H9 (cell line): ENCODE measurements around the gene GGT5. TPM values are rescaled to one million over a fixed set of nuclear protein-coding genes. Genes with fewer than 3 reads are reported as not detected.

Experiments
- DNase-seq: peaks from one replicate; pipeline ENCODE4 v3.0.0-alpha.2; 2017
- H2AFZ ChIP-seq: one replicate; pipeline ENCODE4 v1.6.1; 2013; ENCODE audit warnings: mild to moderate bottlenecking, low read length, control low read depth, moderate library complexity
- H2AK5ac ChIP-seq: 2 replicates; pipeline ENCODE4 v1.6.1; 2013; ENCODE audit warnings: low read length, control low read depth, mixed read lengths; ENCODE audit not compliant: insufficient read length
- H2BK120ac ChIP-seq: one replicate; pipeline ENCODE4 v1.6.1; 2013; ENCODE audit warnings: low read depth, mild to moderate bottlenecking, low read length, control low read depth, inconsistent platforms; ENCODE audit not compliant: poor library complexity, severe bottlenecking
- H2BK12ac ChIP-seq: 2 replicates; pipeline ENCODE4 v1.6.1; 2013; ENCODE audit warnings: low read length, control low read depth, mixed read lengths, low read depth; ENCODE audit not compliant: insufficient read length
- H2BK15ac ChIP-seq: 2 replicates; pipeline ENCODE4 v1.6.1; 2013; ENCODE audit warnings: low read depth, low read length, control low read depth
- H2BK20ac ChIP-seq: one replicate; pipeline ENCODE4 v1.6.1; 2013; ENCODE audit warnings: low read depth, mild to moderate bottlenecking, low read length, control low read depth, inconsistent platforms; ENCODE audit not compliant: poor library complexity, severe bottlenecking
- H2BK5ac ChIP-seq: 2 replicates; pipeline ENCODE4 v1.6.1; 2013; ENCODE audit warnings: low read length, control low read depth, mixed read lengths; ENCODE audit not compliant: insufficient read length
- H3K14ac ChIP-seq: 2 replicates; pipeline ENCODE4 v1.6.1; 2013; ENCODE audit warnings: low read length, control low read depth; ENCODE audit not compliant: insufficient read depth
- H3K18ac ChIP-seq: 2 replicates; pipeline ENCODE4 v1.6.1; 2013; ENCODE audit warnings: low read depth, mild to moderate bottlenecking, mixed read lengths, low read length, control low read depth; ENCODE audit not compliant: insufficient read length
- H3K23ac ChIP-seq: 2 replicates; pipeline ENCODE4 v1.6.1; 2013; ENCODE audit warnings: low read length, control low read depth, mixed read lengths, low read depth; ENCODE audit not compliant: insufficient read length
- H3K23me2 ChIP-seq: 2 replicates; pipeline ENCODE4 v1.6.1; 2013; ENCODE audit warnings: low read depth, mild to moderate bottlenecking, mixed read lengths, low read length, control low read depth; ENCODE audit not compliant: insufficient read length, poor library complexity, severe bottlenecking
- H3K27ac ChIP-seq: 2 replicates; pipeline ENCODE4 v1.5.1; 2013; ENCODE audit warnings: low read length, control low read depth, mixed read lengths, low read depth; ENCODE audit not compliant: insufficient read length
- H3K27me3 ChIP-seq: 2 replicates; pipeline ENCODE4 v1.6.1; 2013; ENCODE audit warnings: low read length, control low read depth, inconsistent platforms; ENCODE audit not compliant: insufficient read depth
- H3K4ac ChIP-seq: 2 replicates; pipeline ENCODE4 v1.6.1; 2013; ENCODE audit warnings: low read depth, mild to moderate bottlenecking, control low read depth, inconsistent platforms, low read length, moderate library complexity
- H3K4me1 ChIP-seq: 2 replicates; pipeline ENCODE4 v1.6.1; 2013; ENCODE audit warnings: low read length, control low read depth, inconsistent platforms; ENCODE audit not compliant: insufficient read depth
- H3K4me2 ChIP-seq: 2 replicates; pipeline ENCODE4 v1.6.1; 2013; ENCODE audit warnings: low read length, control low read depth, mixed read lengths; ENCODE audit not compliant: insufficient read length, insufficient read depth
- H3K56ac ChIP-seq: 2 replicates; pipeline ENCODE4 v1.6.1; 2013; ENCODE audit warnings: low read depth, mild to moderate bottlenecking, mixed read lengths, low read length, control low read depth; ENCODE audit not compliant: insufficient read length
- H3K79me1 ChIP-seq: 2 replicates; pipeline ENCODE4 v1.6.1; 2013; ENCODE audit warnings: low read depth, mild to moderate bottlenecking, moderate library complexity, low read length, control low read depth, inconsistent platforms; ENCODE audit not compliant: insufficient read depth, poor library complexity, severe bottlenecking
- H3K79me2 ChIP-seq: 2 replicates; pipeline ENCODE4 v1.6.1; 2013; ENCODE audit warnings: low read length, control low read depth, inconsistent platforms; ENCODE audit not compliant: insufficient read depth
- H3K9ac ChIP-seq: 2 replicates; pipeline ENCODE4 v1.6.1; 2013; ENCODE audit warnings: low read length, control low read depth, mixed read lengths; ENCODE audit not compliant: insufficient read length; ENCODE audit errors: extremely low read depth
- H3K9me3 ChIP-seq: one replicate; pipeline ENCODE4 v1.6.1; 2013; ENCODE audit warnings: low read depth, low read length, inconsistent platforms; ENCODE audit not compliant: control insufficient read depth
- H3T11ph ChIP-seq: one replicate; pipeline ENCODE4 v1.6.1; 2013; ENCODE audit warnings: mild to moderate bottlenecking, low read length, control low read depth, inconsistent platforms
- H4K20me1 ChIP-seq: one replicate; pipeline ENCODE4 v1.6.1; 2013; ENCODE audit not compliant: control insufficient read depth, insufficient read length, insufficient read depth
- H4K5ac ChIP-seq: 2 replicates; pipeline ENCODE4 v1.6.1; 2013; ENCODE audit warnings: low read depth, mild to moderate bottlenecking, mixed read lengths, low read length, control low read depth; ENCODE audit not compliant: insufficient read length
- H4K8ac ChIP-seq: replicated peaks from 2 replicates; pipeline ENCODE4 v1.6.1; 2013; ENCODE audit warnings: low read length, control low read depth, mixed read lengths, low read depth; ENCODE audit not compliant: insufficient read length
- H4K91ac ChIP-seq: 2 replicates; pipeline ENCODE4 v1.6.1; 2013; ENCODE audit warnings: low read depth, mild to moderate bottlenecking, moderate library complexity, mixed read lengths, low read length, control low read depth; ENCODE audit not compliant: insufficient read length
- H3K27ac Mint-ChIP-seq, 3 experiments: 2 replicates in 2 of 3; 3 replicates in 1 of 3; pipeline ENCODE4 v1.8.0; 2020 to 2021; ENCODE audit warnings: mixed read lengths in 3 of 3, mild to moderate bottlenecking in 1 of 3, moderate library complexity in 1 of 3
- H3K27me3 Mint-ChIP-seq: 2 replicates; pipeline ENCODE4 v1.8.0; 2021; ENCODE audit warnings: low read depth, mild to moderate bottlenecking, moderate library complexity, mixed read lengths
- H3K36me3 Mint-ChIP-seq, 3 experiments: 2 replicates in 2 of 3; 3 replicates in 1 of 3; pipeline ENCODE4 v1.8.0; 2020 to 2021; ENCODE audit warnings: low read depth in 3 of 3, mixed read lengths in 3 of 3; ENCODE audit not compliant: insufficient read depth in 1 of 3
- H3K4me1 Mint-ChIP-seq, 2 experiments: 2 replicates each; pipeline ENCODE4 v1.8.0; 2020; ENCODE audit warnings: mixed read lengths in 2 of 2
- H3K4me3 Mint-ChIP-seq, 2 experiments: 2 replicates in 1 of 2; 3 replicates in 1 of 2; pipeline ENCODE4 v1.8.0; 2020 to 2021; ENCODE audit warnings: mild to moderate bottlenecking in 2 of 2, mixed read lengths in 2 of 2, moderate library complexity in 1 of 2
- H3K9me3 Mint-ChIP-seq, 2 experiments: 2 replicates in 1 of 2; 3 replicates in 1 of 2; pipeline ENCODE4 v1.8.0; 2020; ENCODE audit warnings: mild to moderate bottlenecking in 2 of 2, mixed read lengths in 2 of 2, moderate library complexity in 1 of 2
- CTCF ChIP-seq: fragments of 200-600 bp; sonication (generic); conservative IDR thresholded peaks from 3 replicates; pipeline ENCODE4 v1.8.0; 2021; ENCODE audit warnings: antibody characterized with exemption, mild to moderate bottlenecking
- WGBS: extraction: QIAGEN DNeasy Blood & Tissue Kit; methylation state at CpG from one replicate; pipeline ENCODE4 v1.1.7; 2013; ENCODE audit warnings: missing lambda C conversion rate, low lambda C conversion rate, mixed read lengths; ENCODE audit not compliant: insufficient read length; ENCODE audit errors: extremely low coverage; 5-methylcytosine and 5-hydroxymethylcytosine counted together
- total RNA-seq: library from RNA; stranded (reverse); gene quantifications from 2 replicates; pipeline ENCODE4 v1.2.1, GENCODE V29; 2021

GGT5 gene
- total RNA-seq, 1 experiment from 2014 or later: 0.20 TPM

GRCh38 chr22:24232124-24232523, 12.8 kb downstream of the GGT5 start:
- Histone ChIP-seq H2BK20ac (no peak overlapping the region), H3K27me3 (no peaks in the 10 kb centered on the region), H4K91ac (no peak overlapping the region), H3K56ac (no peak overlapping the region), H2BK120ac (no peak overlapping the region), H4K20me1 (no peaks in the 10 kb centered on the region), H3K23ac (no peak overlapping the region), H3K9ac (no peak overlapping the region), H3K4ac (no peak overlapping the region), H2BK12ac (no peak overlapping the region), H3K18ac (no peak overlapping the region), H3K79me1 (no peaks in the 10 kb centered on the region), H3K9me3 (no peaks in the 10 kb centered on the region), H2AFZ (no peak overlapping the region), H3K14ac (no peak overlapping the region; the same call in 1 of the 2 replicates), H2AK5ac (no peak overlapping the region), H3K79me2 (no peaks in the 10 kb centered on the region), H3T11ph (no peak overlapping the region), H3K27ac (no peak overlapping the region), H3K4me1 (no peaks in the 10 kb centered on the region), H4K5ac (no peak overlapping the region), H2BK15ac (no peak overlapping the region), H3K23me2 (no peaks in the 10 kb centered on the region), H3K4me2 (no peak overlapping the region), H2BK5ac (no peak overlapping the region), H4K8ac (no peak overlapping the region)
- no CpG with 5 or more reads among the region's 6 CpGs for WGBS
- Mint-ChIP-seq H3K4me3 (no peak overlapping the region), H3K4me1 (peaks cover 6 to 7% of the 10 kb centered on the region in 2 experiments), H3K27ac (no peak overlapping the region), H3K36me3 (peaks cover 2 to 4% (median 2%) of the 10 kb centered on the region in 3 experiments; a peak in 4 of 7 replicates), H3K27me3 (no peaks in the 10 kb centered on the region; the same call in 1 of the 2 replicates), H3K9me3 (peaks cover 2 to 5% of the 10 kb centered on the region in 2 experiments; a peak in 4 of 5 replicates)
- DNase-seq: no peak
- no peak for TF ChIP-seq CTCF
